NB4 (cell line): ENCODE measurements around the gene GAPDHS.

Experiments used
- POLR2A ChIP-seq: IDR thresholded peaks from 2 replicates; pipeline ENCODE4 v1.6.1; 2011; ENCODE audit warnings: mild to moderate bottlenecking; ENCODE audit not compliant: insufficient read length; ENCODE audit errors: extremely low read depth
- TF ChIP-seq, protein P1 (sequence below): IDR thresholded peaks from 2 replicates; pipeline ENCODE4 v1.6.1; 2011; ENCODE audit warnings: low read depth, low read length
- TF ChIP-seq, protein P2 (sequence below): IDR thresholded peaks from one replicate; pipeline ENCODE4 v1.5.1; 2012; ENCODE audit warnings: low read depth, low read length

GRCh38 chr19:35498984-35499527, 34.2 kb upstream of the GAPDHS start:
- TF ChIP-seq, protein P1, sequence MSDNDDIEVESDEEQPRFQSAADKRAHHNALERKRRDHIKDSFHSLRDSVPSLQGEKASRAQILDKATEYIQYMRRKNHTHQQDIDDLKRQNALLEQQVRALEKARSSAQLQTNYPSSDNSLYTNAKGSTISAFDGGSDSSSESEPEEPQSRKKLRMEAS = no peak
- TF ChIP-seq POLR2A = no peak
- TF ChIP-seq, protein P2, sequence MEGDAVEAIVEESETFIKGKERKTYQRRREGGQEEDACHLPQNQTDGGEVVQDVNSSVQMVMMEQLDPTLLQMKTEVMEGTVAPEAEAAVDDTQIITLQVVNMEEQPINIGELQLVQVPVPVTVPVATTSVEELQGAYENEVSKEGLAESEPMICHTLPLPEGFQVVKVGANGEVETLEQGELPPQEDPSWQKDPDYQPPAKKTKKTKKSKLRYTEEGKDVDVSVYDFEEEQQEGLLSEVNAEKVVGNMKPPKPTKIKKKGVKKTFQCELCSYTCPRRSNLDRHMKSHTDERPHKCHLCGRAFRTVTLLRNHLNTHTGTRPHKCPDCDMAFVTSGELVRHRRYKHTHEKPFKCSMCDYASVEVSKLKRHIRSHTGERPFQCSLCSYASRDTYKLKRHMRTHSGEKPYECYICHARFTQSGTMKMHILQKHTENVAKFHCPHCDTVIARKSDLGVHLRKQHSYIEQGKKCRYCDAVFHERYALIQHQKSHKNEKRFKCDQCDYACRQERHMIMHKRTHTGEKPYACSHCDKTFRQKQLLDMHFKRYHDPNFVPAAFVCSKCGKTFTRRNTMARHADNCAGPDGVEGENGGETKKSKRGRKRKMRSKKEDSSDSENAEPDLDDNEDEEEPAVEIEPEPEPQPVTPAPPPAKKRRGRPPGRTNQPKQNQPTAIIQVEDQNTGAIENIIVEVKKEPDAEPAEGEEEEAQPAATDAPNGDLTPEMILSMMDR = no peak
